ES-I3 (cell line): ENCODE results near the gene GPS1.

Experiments
- H3K36me3 ChIP-seq: 2 replicates; pipeline ENCODE4 v1.6.1; 2013; ENCODE audit warnings: mild to moderate bottlenecking, low read length, control low read depth, moderate library complexity; ENCODE audit not compliant: insufficient read depth
- H3K4me1 ChIP-seq: 2 replicates; pipeline ENCODE4 v1.6.1; 2013; ENCODE audit warnings: mild to moderate bottlenecking, control low read depth, low read length; ENCODE audit not compliant: insufficient read depth
- H3K9ac ChIP-seq: 2 replicates; pipeline ENCODE4 v1.6.1; 2013; ENCODE audit warnings: low read depth, mild to moderate bottlenecking, low read length, moderate library complexity
- H3K9me3 ChIP-seq: 2 replicates; pipeline ENCODE4 v1.6.1; 2013; ENCODE audit warnings: mild to moderate bottlenecking, low read length, moderate library complexity; ENCODE audit not compliant: control insufficient read depth, insufficient read depth

GPS1 gene

GRCh38 chr17:82011617-82012187, 40.0 kb upstream of the GPS1 start:
- H3K9ac ChIP-seq = no peak overlapping the region

GRCh38 chr17:82012261-82012639, 39.4 kb upstream of the GPS1 start:
- Histone ChIP-seq H3K9ac (no peak overlapping the region), H3K9me3 (no peaks in the 10 kb centered on the region), H3K36me3 (no peaks in the 10 kb centered on the region), H3K4me1 (no peaks in the 10 kb centered on the region; the same call in 1 of the 2 replicates)

More at GRCh38 chr17:82011617-82012187, 40.0 kb upstream of the GPS1 start:
- Histone ChIP-seq H3K36me3 (no peaks in the 10 kb centered on the region), H3K9me3 (no peaks in the 10 kb centered on the region), H3K4me1 (no peaks in the 10 kb centered on the region; the same call in 1 of the 2 replicates)

- Histone ChIP-seq H3K4me1 (no peaks in the 10 kb centered on the region; the same call in 1 of the 2 replicates), H3K9ac (no peak overlapping the region), H3K9me3 (no peaks in the 10 kb centered on the region), H3K36me3 (no peaks in the 10 kb centered on the region)
Observed at GRCh38 chr17:82012640-82013295, 38.9 kb upstream of the GPS1 start.

- no peaks in the 10 kb centered on the region; the same call in 1 of the 2 replicates for H3K4me1 ChIP-seq
- no peaks in the 10 kb centered on the region for H3K9me3 ChIP-seq
- no peak overlapping the region for H3K9ac ChIP-seq
- no peaks in the 10 kb centered on the region for H3K36me3 ChIP-seq
Observed at GRCh38 chr17:82013341-82013740, 38.4 kb upstream of the GPS1 start.

- Histone ChIP-seq H3K9ac (no peak overlapping the region), H3K36me3 (no peaks in the 10 kb centered on the region), H3K9me3 (no peaks in the 10 kb centered on the region), H3K4me1 (no peaks in the 10 kb centered on the region; the same call in 1 of the 2 replicates)
Observed at GRCh38 chr17:82013772-82014321, 37.9 kb upstream of the GPS1 start.

GRCh38 chr17:82014432-82014831, 37.3 kb upstream of the GPS1 start:
- Histone ChIP-seq H3K36me3 (no peaks in the 10 kb centered on the region), H3K9me3 (no peaks in the 10 kb centered on the region), H3K4me1 (no peaks in the 10 kb centered on the region; the same call in 1 of the 2 replicates), H3K9ac (no peak overlapping the region)

- no peaks in the 10 kb centered on the region for H3K9me3 ChIP-seq
- H3K4me1 ChIP-seq = no peaks in the 10 kb centered on the region; the same call in 1 of the 2 replicates
- H3K36me3 ChIP-seq = no peaks in the 10 kb centered on the region
- no peak overlapping the region for H3K9ac ChIP-seq
Observed at GRCh38 chr17:82014971-82015310, 36.8 kb upstream of the GPS1 start.

- H3K4me1 ChIP-seq = no peaks in the 10 kb centered on the region; the same call in 1 of the 2 replicates
- H3K36me3 ChIP-seq = no peaks in the 10 kb centered on the region
- no peaks in the 10 kb centered on the region for H3K9me3 ChIP-seq
- no peak overlapping the region for H3K9ac ChIP-seq
Observed at GRCh38 chr17:82015311-82015971, 36.3 kb upstream of the GPS1 start.

- no peaks in the 10 kb centered on the region; the same call in 1 of the 2 replicates for H3K4me1 ChIP-seq
- no peaks in the 10 kb centered on the region for H3K36me3 ChIP-seq
- no peak overlapping the region for H3K9ac ChIP-seq
- no peaks in the 10 kb centered on the region for H3K9me3 ChIP-seq
Observed at GRCh38 chr17:82016061-82016874, 35.4 kb upstream of the GPS1 start.

GRCh38 chr17:82016875-82017459, 34.7 kb upstream of the GPS1 start:
- no peaks in the 10 kb centered on the region; the same call in 1 of the 2 replicates for H3K4me1 ChIP-seq
- no peak overlapping the region for H3K9ac ChIP-seq
- no peaks in the 10 kb centered on the region for H3K36me3 ChIP-seq
- no peaks in the 10 kb centered on the region for H3K9me3 ChIP-seq

GRCh38 chr17:82017612-82018151, 34.0 kb upstream of the GPS1 start:
- Histone ChIP-seq H3K4me1 (no peaks in the 10 kb centered on the region; the same call in 1 of the 2 replicates), H3K36me3 (no peaks in the 10 kb centered on the region), H3K9me3 (no peaks in the 10 kb centered on the region), H3K9ac (no peak overlapping the region)

GRCh38 chr17:82018152-82018988, 33.3 kb upstream of the GPS1 start:
- Histone ChIP-seq H3K36me3 (no peaks in the 10 kb centered on the region), H3K4me1 (no peaks in the 10 kb centered on the region; the same call in 1 of the 2 replicates), H3K9ac (no peak overlapping the region), H3K9me3 (no peaks in the 10 kb centered on the region)
